Dedifferentiated amniotic fluid mesenchymal stem cell (primary cell): Measurements from ENCODE around the gene NAA30.
"Not testable (repeated sequence)": the region's sequence is repeated elsewhere in the genome, so short reads cannot be mapped to it uniquely, and the experiment has no call there.

Experiments used
- DNase-seq: peaks from one replicate; pipeline ENCODE4 v3.0.0-alpha.2; 2016; ENCODE audit errors: extremely low spot score

The NAA30 gene

DNA sequence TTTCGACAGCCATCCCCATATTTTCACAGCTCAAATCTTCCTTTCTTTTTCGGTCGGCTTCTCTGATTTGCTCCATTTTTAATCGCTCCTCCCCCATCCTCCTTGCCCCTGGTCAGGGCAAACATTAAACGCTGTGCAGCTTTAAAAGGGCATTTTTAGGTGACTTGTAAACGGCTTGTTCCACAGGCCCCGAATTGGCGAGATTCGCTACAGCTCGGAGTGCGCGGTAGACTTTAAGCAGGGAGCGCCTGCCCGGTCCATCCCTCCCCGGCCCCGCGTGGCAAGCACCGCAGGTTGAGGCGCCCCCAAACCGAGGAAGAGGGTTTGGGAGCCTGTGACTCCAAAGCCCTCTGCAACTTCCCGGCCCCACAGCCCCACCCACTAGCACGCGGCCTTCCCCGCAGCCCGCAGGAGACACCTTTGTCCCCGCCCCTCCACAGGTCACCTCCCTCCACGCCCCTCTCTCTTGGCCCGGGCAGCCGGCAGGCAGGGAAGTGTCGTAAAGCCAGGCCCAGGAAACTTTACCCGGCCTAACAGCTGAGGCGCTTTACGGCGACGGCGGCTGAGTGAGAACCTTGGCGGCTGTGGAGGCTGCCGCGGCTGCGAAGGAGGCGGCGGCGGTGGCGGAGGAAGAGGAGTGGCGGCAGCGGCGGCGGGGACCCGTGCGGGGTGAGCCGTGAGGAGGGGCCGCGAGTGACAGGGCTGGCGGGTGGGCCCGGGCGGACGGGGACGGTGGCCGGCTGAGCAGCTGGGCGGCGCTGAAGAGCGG is at the start of gene NAA30:
TSS of gene NAA30 (plus strand) at position 550 of the 769 bp plus-strand sequence. CDS start 372 bp downstream, outside the sequence.
- DNase-seq = peak; percentile 87

DNA sequence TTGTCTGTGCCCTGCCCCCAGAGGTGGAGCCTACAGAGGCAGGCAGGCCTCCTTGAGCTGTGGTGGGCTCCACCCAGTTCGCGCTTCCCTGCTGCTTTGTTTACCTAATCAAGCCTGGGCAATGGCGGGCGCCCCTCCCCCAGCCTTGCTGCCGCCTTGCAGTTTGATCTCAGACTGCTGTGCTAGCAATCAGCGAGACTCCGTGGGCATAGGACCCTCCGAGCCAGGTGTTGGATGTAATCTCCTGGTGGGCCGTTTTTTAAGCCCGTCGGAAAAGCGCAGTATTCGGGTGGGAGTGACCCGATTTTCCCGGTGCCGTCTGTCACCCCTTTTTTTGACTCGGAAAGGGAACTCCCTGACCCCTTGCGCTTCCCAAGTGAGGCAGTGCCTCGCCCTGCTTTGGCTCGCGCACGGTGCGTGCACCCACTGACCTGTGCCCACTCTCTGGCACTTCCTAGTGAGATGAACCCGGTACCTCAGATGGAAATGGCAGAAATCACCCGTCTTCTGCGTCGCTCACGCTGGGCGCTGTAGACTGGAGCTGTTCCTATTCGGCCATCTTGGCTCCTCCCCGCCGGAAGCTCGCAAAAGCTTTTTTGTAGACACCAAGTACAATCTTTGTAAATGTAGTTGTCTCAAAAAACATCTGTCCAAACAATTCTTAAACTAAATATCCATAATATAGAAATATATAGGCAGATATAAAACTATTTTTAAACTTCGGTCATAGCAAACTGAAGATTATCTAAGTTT is 46.7 kb upstream of the NAA30 start:
- not testable (repeated sequence) for DNase-seq

- no peak for DNase-seq
Measured at GRCh38 chr14:57345106-57345505, 45.3 kb upstream of the NAA30 start.

DNA sequence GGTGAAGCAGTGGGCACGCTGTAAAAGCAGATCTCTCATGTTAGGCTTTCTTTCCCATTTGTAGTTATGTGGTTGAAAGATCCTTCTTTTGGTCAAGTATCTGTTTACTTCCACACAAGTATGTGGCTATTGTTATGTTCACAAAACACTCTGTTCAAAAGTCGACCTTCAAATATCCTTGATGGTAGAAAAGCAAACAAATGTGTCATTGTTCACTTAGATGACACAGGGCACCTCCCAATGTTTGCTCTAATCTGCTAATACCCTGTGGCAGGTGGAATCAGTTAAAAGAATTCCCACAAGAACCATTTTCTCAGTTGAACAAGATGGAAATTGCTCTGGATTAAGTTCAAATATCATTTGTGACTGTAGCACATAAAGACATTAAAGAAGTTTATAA is 43.6 kb upstream of the NAA30 start:
- no peak for DNase-seq

- DNase-seq = no peak
Measured at GRCh38 chr14:57352396-57353170, 37.8 kb upstream of the NAA30 start.

DNA sequence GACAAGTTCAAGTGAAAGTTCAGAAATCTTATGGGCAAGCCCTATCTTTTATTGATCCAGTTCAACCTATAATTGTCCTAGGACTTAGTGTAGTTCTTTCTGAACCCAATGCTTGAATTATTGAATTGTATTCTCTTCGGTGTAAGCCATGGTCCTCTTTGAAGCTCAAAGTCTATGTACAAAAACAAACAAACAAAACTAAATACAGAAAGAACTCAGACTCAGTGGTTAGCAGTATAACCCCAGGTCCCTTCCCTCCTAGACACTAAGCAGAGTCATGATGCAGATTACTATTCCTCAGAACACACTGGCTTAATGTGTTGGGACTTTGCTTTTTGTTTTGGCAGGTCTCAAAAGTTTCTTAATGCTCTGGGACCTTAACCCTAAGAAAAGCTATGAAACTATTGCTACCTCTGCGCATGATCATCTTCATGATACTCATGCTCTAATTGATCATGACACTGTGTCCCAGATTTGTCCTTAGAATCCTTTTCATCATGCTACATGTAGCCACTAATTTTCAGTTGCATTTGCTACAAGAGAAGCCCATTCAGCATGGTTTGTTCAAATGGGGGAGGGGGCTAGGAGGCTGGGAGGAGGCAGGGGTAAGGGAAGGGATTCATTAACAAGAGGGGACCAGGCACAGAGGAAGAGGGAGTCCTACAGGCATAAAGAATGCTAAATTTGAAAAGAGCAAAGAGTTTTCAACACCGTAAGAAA is 35.1 kb upstream of the NAA30 start:
- DNase-seq = no peak

DNA sequence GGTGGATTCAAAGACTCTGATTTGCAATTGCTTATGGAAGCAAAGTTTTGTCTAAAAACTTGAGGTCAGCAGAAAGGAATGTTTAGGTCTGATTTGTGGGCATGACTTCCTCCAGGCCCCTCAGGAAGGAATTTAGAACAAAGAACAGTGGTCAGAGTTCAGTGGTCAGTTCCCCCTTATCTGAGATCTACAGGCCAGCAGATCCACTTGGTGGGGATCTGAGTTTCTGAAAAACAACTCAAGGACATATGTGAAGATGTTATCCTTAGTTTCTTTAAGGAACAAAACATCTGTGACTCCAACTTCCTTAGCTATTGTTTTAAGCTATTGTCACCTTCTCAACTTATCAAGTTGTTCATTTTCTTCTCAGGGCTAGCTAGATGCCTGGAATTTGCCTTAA is 28.0 kb upstream of the NAA30 start:
- DNase-seq = no peak

GRCh38 chr14:57364659-57365450 is 25.5 kb upstream of the NAA30 start:
- no peak for DNase-seq

DNA sequence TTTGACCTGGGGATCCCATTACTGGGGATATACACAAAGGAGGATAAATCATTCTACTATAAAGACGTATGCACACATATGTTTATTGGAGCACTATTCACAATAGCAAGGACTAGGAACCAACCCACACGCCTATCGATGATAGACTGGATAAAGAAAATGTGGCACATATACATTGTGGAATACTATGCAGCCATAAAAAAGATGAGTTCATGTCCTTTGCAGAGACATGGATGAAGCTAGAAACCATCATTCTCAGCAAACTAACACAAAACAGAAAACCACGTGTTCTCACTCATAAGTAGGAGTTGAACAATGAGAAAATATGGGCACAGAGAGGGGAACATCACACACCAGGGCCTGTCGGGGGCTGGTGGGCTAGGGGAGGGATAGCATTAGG is 20.2 kb upstream of the NAA30 start:
- not testable (repeated sequence) for DNase-seq

- DNase-seq = no peak
Measured at GRCh38 chr14:57371013-57371412, 19.4 kb upstream of the NAA30 start.

DNA sequence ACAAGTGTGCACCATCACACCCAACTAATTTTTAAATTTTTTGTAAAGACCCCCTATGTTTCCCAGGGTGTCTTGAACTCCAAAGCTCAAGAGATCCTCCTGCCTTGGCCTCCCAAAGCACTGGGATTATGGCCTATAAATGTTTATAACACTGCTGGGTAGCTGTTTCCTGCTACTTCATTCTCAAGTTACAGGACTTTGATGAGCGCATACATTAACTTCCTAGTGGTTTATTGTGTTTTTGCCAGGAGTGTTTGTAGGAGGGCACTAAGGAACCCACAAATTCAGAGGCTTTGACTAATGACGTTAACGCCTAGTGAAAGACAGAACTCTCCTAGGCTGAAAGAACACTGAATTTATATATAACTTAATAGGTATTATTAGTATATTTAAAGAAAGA is 15.2 kb upstream of the NAA30 start:
- DNase-seq = no peak

- no peak for DNase-seq
Measured at GRCh38 chr14:57378661-57379060, 11.7 kb upstream of the NAA30 start.

- no peak for DNase-seq
Measured at GRCh38 chr14:57380935-57381334, 9.5 kb upstream of the NAA30 start.

- DNase-seq = peak; percentile 26
Measured at GRCh38 chr14:57382283-57382682, 8.1 kb upstream of the NAA30 start.

GRCh38 chr14:57383125-57383745 is 7.2 kb upstream of the NAA30 start:
- DNase-seq = no peak

DNA sequence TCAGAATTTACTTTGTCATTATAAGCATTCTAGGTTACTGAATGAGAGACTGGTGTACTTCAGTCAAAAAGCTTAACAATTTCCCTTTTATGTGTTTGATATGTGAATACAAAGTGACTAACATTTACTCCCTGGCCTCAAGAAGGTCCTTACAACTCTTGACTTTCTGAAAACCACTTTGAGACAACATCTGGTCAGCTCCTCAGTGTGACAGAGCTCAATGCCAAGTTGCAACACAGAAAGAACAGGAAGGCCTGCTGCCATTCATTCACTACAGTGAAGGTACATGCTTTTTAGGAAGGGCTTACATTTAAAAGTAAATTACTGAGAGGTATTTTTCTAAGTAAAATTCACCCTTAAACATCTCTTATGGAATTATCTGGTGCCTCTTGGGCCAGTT is 2.3 kb upstream of the NAA30 start:
- DNase-seq = no peak

DNA sequence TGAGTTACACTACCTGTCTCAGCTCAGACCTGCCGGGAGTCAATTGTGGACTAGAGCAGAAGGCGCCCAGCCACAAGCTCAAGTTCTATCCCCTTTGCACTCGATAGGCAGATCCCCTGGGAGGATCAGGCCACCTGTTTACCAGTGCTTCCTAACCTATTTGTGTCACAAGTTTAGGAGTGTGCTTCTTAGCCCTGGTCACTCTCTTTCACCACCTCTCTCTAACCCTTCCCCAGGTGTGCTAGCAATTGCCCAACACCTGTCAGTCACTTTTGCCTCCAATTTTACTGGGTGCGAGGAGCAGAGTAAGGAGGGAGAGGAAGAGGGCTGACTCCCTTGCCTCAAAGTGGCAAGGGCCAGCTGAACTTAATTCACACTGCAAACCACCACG is 745 bp upstream of the NAA30 start:
- no peak for DNase-seq

DNA sequence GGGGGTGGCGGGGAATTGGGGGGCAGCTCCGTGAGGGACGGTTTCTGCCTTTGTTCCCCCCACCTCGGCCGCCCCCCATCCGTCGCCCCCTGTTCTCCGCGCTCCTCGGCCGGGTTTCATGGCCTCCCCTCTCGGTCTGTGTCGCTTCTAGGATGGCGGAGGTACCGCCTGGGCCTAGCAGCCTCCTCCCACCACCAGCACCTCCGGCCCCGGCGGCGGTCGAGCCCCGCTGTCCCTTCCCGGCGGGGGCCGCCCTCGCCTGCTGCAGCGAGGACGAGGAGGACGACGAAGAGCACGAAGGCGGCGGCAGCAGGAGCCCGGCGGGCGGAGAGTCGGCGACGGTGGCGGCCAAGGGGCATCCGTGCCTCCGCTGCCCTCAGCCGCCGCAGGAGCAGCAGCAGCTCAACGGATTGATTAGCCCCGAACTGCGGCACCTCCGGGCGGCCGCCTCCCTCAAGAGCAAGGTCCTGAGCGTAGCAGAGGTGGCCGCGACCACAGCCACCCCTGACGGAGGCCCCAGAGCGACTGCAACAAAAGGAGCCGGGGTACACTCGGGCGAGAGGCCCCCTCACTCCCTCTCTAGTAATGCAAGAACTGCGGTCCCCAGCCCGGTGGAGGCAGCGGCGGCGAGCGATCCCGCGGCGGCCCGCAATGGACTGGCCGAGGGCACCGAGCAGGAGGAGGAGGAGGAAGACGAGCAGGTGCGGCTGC is 575 bp downstream of the NAA30 start:
- no peak for DNase-seq

- DNase-seq = no peak
Measured at GRCh38 chr14:57391517-57392195, 1.3 kb downstream of the NAA30 start.
